H9 (cell line): ENCODE results near the gene IQSEC1. TPM values are rescaled to one million over a fixed set of nuclear protein-coding genes. Genes with fewer than 3 reads are reported as not detected.

Experiments
- DNase-seq: peaks from one replicate; pipeline ENCODE4 v3.0.0-alpha.2; 2017
- H2AFZ ChIP-seq: one replicate; pipeline ENCODE4 v1.6.1; 2013; ENCODE audit warnings: mild to moderate bottlenecking, low read length, control low read depth, moderate library complexity
- H2AK5ac ChIP-seq: 2 replicates; pipeline ENCODE4 v1.6.1; 2013; ENCODE audit warnings: low read length, control low read depth, mixed read lengths; ENCODE audit not compliant: insufficient read length
- H2BK120ac ChIP-seq: one replicate; pipeline ENCODE4 v1.6.1; 2013; ENCODE audit warnings: low read depth, mild to moderate bottlenecking, low read length, control low read depth, inconsistent platforms; ENCODE audit not compliant: poor library complexity, severe bottlenecking
- H2BK12ac ChIP-seq: 2 replicates; pipeline ENCODE4 v1.6.1; 2013; ENCODE audit warnings: low read length, control low read depth, mixed read lengths, low read depth; ENCODE audit not compliant: insufficient read length
- H2BK15ac ChIP-seq: 2 replicates; pipeline ENCODE4 v1.6.1; 2013; ENCODE audit warnings: low read depth, low read length, control low read depth
- H2BK20ac ChIP-seq: one replicate; pipeline ENCODE4 v1.6.1; 2013; ENCODE audit warnings: low read depth, mild to moderate bottlenecking, low read length, control low read depth, inconsistent platforms; ENCODE audit not compliant: poor library complexity, severe bottlenecking
- H2BK5ac ChIP-seq: 2 replicates; pipeline ENCODE4 v1.6.1; 2013; ENCODE audit warnings: low read length, control low read depth, mixed read lengths; ENCODE audit not compliant: insufficient read length
- H3K14ac ChIP-seq: 2 replicates; pipeline ENCODE4 v1.6.1; 2013; ENCODE audit warnings: low read length, control low read depth; ENCODE audit not compliant: insufficient read depth
- H3K18ac ChIP-seq: 2 replicates; pipeline ENCODE4 v1.6.1; 2013; ENCODE audit warnings: low read depth, mild to moderate bottlenecking, mixed read lengths, low read length, control low read depth; ENCODE audit not compliant: insufficient read length
- H3K23ac ChIP-seq: 2 replicates; pipeline ENCODE4 v1.6.1; 2013; ENCODE audit warnings: low read length, control low read depth, mixed read lengths, low read depth; ENCODE audit not compliant: insufficient read length
- H3K23me2 ChIP-seq: 2 replicates; pipeline ENCODE4 v1.6.1; 2013; ENCODE audit warnings: low read depth, mild to moderate bottlenecking, mixed read lengths, low read length, control low read depth; ENCODE audit not compliant: insufficient read length, poor library complexity, severe bottlenecking
- H3K27ac ChIP-seq: 2 replicates; pipeline ENCODE4 v1.5.1; 2013; ENCODE audit warnings: low read length, control low read depth, mixed read lengths, low read depth; ENCODE audit not compliant: insufficient read length
- H3K27me3 ChIP-seq: 2 replicates; pipeline ENCODE4 v1.6.1; 2013; ENCODE audit warnings: low read length, control low read depth, inconsistent platforms; ENCODE audit not compliant: insufficient read depth
- H3K4ac ChIP-seq: 2 replicates; pipeline ENCODE4 v1.6.1; 2013; ENCODE audit warnings: low read depth, mild to moderate bottlenecking, control low read depth, inconsistent platforms, low read length, moderate library complexity
- H3K4me1 ChIP-seq: 2 replicates; pipeline ENCODE4 v1.6.1; 2013; ENCODE audit warnings: low read length, control low read depth, inconsistent platforms; ENCODE audit not compliant: insufficient read depth
- H3K4me2 ChIP-seq: 2 replicates; pipeline ENCODE4 v1.6.1; 2013; ENCODE audit warnings: low read length, control low read depth, mixed read lengths; ENCODE audit not compliant: insufficient read length, insufficient read depth
- H3K56ac ChIP-seq: 2 replicates; pipeline ENCODE4 v1.6.1; 2013; ENCODE audit warnings: low read depth, mild to moderate bottlenecking, mixed read lengths, low read length, control low read depth; ENCODE audit not compliant: insufficient read length
- H3K79me1 ChIP-seq: 2 replicates; pipeline ENCODE4 v1.6.1; 2013; ENCODE audit warnings: low read depth, mild to moderate bottlenecking, moderate library complexity, low read length, control low read depth, inconsistent platforms; ENCODE audit not compliant: insufficient read depth, poor library complexity, severe bottlenecking
- H3K79me2 ChIP-seq: 2 replicates; pipeline ENCODE4 v1.6.1; 2013; ENCODE audit warnings: low read length, control low read depth, inconsistent platforms; ENCODE audit not compliant: insufficient read depth
- H3K9ac ChIP-seq: 2 replicates; pipeline ENCODE4 v1.6.1; 2013; ENCODE audit warnings: low read length, control low read depth, mixed read lengths; ENCODE audit not compliant: insufficient read length; ENCODE audit errors: extremely low read depth
- H3K9me3 ChIP-seq: one replicate; pipeline ENCODE4 v1.6.1; 2013; ENCODE audit warnings: low read depth, low read length, inconsistent platforms; ENCODE audit not compliant: control insufficient read depth
- H3T11ph ChIP-seq: one replicate; pipeline ENCODE4 v1.6.1; 2013; ENCODE audit warnings: mild to moderate bottlenecking, low read length, control low read depth, inconsistent platforms
- H4K20me1 ChIP-seq: one replicate; pipeline ENCODE4 v1.6.1; 2013; ENCODE audit not compliant: control insufficient read depth, insufficient read length, insufficient read depth
- H4K5ac ChIP-seq: 2 replicates; pipeline ENCODE4 v1.6.1; 2013; ENCODE audit warnings: low read depth, mild to moderate bottlenecking, mixed read lengths, low read length, control low read depth; ENCODE audit not compliant: insufficient read length
- H4K8ac ChIP-seq: replicated peaks from 2 replicates; pipeline ENCODE4 v1.6.1; 2013; ENCODE audit warnings: low read length, control low read depth, mixed read lengths, low read depth; ENCODE audit not compliant: insufficient read length
- H4K91ac ChIP-seq: 2 replicates; pipeline ENCODE4 v1.6.1; 2013; ENCODE audit warnings: low read depth, mild to moderate bottlenecking, moderate library complexity, mixed read lengths, low read length, control low read depth; ENCODE audit not compliant: insufficient read length
- H3K27ac Mint-ChIP-seq, 3 experiments: 2 replicates in 2 of 3; 3 replicates in 1 of 3; pipeline ENCODE4 v1.8.0; 2020 to 2021; ENCODE audit warnings: mixed read lengths in 3 of 3, mild to moderate bottlenecking in 1 of 3, moderate library complexity in 1 of 3
- H3K27me3 Mint-ChIP-seq: 2 replicates; pipeline ENCODE4 v1.8.0; 2021; ENCODE audit warnings: low read depth, mild to moderate bottlenecking, moderate library complexity, mixed read lengths
- H3K36me3 Mint-ChIP-seq, 3 experiments: 2 replicates in 2 of 3; 3 replicates in 1 of 3; pipeline ENCODE4 v1.8.0; 2020 to 2021; ENCODE audit warnings: low read depth in 3 of 3, mixed read lengths in 3 of 3; ENCODE audit not compliant: insufficient read depth in 1 of 3
- H3K4me1 Mint-ChIP-seq, 2 experiments: 2 replicates each; pipeline ENCODE4 v1.8.0; 2020; ENCODE audit warnings: mixed read lengths in 2 of 2
- H3K4me3 Mint-ChIP-seq, 2 experiments: 2 replicates in 1 of 2; 3 replicates in 1 of 2; pipeline ENCODE4 v1.8.0; 2020 to 2021; ENCODE audit warnings: mild to moderate bottlenecking in 2 of 2, mixed read lengths in 2 of 2, moderate library complexity in 1 of 2
- H3K9me3 Mint-ChIP-seq, 2 experiments: 2 replicates in 1 of 2; 3 replicates in 1 of 2; pipeline ENCODE4 v1.8.0; 2020; ENCODE audit warnings: mild to moderate bottlenecking in 2 of 2, mixed read lengths in 2 of 2, moderate library complexity in 1 of 2
- WGBS: extraction: QIAGEN DNeasy Blood & Tissue Kit; methylation state at CpG from one replicate; pipeline ENCODE4 v1.1.7; 2013; ENCODE audit warnings: missing lambda C conversion rate, low lambda C conversion rate, mixed read lengths; ENCODE audit not compliant: insufficient read length; ENCODE audit errors: extremely low coverage; 5-methylcytosine and 5-hydroxymethylcytosine counted together
- total RNA-seq: library from RNA; stranded (reverse); gene quantifications from 2 replicates; pipeline ENCODE4 v1.2.1, GENCODE V29; 2021
- TF ChIP-seq, protein P1 (sequence below): fragments of 200-600 bp; sonication (generic); conservative IDR thresholded peaks from 3 replicates; pipeline ENCODE4 v1.8.0; 2021; ENCODE audit warnings: antibody characterized with exemption, mild to moderate bottlenecking

Gene IQSEC1
- total RNA-seq, 1 experiment from 2014 or later = 19.1 TPM

DNA sequence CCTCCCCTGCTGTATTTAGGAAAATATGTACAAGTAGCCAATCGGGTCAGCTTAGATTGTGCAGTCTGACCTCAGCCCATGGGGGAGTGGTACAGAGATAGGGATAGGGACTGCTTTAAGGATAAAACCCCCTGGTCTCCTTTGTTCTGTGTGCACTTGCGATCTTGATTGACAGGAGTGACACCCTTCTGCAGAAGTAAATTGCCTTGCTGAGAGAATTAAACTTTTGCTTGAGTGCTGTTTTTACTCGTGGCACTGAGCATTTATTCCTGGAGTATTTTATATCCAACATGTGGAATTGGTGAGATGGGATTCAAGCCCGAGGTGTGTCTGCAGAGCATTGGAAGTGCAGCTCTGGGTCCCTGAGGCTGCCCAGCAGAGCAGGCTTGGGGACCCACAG lies 208.0 kb downstream of the IQSEC1 start:
- TF ChIP-seq, protein P1, sequence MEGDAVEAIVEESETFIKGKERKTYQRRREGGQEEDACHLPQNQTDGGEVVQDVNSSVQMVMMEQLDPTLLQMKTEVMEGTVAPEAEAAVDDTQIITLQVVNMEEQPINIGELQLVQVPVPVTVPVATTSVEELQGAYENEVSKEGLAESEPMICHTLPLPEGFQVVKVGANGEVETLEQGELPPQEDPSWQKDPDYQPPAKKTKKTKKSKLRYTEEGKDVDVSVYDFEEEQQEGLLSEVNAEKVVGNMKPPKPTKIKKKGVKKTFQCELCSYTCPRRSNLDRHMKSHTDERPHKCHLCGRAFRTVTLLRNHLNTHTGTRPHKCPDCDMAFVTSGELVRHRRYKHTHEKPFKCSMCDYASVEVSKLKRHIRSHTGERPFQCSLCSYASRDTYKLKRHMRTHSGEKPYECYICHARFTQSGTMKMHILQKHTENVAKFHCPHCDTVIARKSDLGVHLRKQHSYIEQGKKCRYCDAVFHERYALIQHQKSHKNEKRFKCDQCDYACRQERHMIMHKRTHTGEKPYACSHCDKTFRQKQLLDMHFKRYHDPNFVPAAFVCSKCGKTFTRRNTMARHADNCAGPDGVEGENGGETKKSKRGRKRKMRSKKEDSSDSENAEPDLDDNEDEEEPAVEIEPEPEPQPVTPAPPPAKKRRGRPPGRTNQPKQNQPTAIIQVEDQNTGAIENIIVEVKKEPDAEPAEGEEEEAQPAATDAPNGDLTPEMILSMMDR = no peak
- Histone ChIP-seq H3K4me2 (no peak overlapping the region), H3K9ac (no peak overlapping the region), H3K23ac (no peak overlapping the region), H3K4ac (no peak overlapping the region), H3K14ac (no peak overlapping the region), H3K79me2 (no peaks in the 10 kb centered on the region), H3K79me1 (no peaks in the 10 kb centered on the region), H4K8ac (no peak overlapping the region), H2AFZ (no peak overlapping the region), H3K23me2 (peaks cover 9% of the 10 kb centered on the region), H4K20me1 (no peaks in the 10 kb centered on the region), H3T11ph (no peak overlapping the region), H4K91ac (no peak overlapping the region), H2BK12ac (no peak overlapping the region), H3K9me3 (no peaks in the 10 kb centered on the region), H2AK5ac (no peak overlapping the region), H2BK5ac (no peak overlapping the region), H3K18ac (no peak overlapping the region), H3K27me3 (no peaks in the 10 kb centered on the region), H2BK120ac (no peak overlapping the region), H2BK15ac (no peak overlapping the region), H3K56ac (no peak overlapping the region), H4K5ac (no peak overlapping the region), H3K27ac (no peak overlapping the region), H2BK20ac (no peak overlapping the region), H3K4me1 (no peaks in the 10 kb centered on the region; the same call in 1 of the 2 replicates)
- H3K4me3 Mint-ChIP-seq = no peak overlapping the region; a peak in 1 of 5 replicates
- H3K4me1 Mint-ChIP-seq = peaks cover 7% of the 10 kb centered on the region in 2 experiments
- peaks cover 0 to 2% (median 0%) of the 10 kb centered on the region in 3 experiments; a peak in 1 of 7 replicates for H3K36me3 Mint-ChIP-seq
- no peak overlapping the region for H3K27ac Mint-ChIP-seq
- H3K27me3 Mint-ChIP-seq = peaks cover 60% of the 10 kb centered on the region
- no CpG with 5 or more reads among the region's 4 CpGs for WGBS
- DNase-seq = no peak
- peaks cover 8 to 9% of the 10 kb centered on the region in 2 experiments for H3K9me3 Mint-ChIP-seq
